ENCODE results near the gene TMEM132D.

Gene TMEM132D

GRCh38 chr12:129585296-129585695 is 318.5 kb downstream of the TMEM132D start:
- Histone ChIP-seq H3K9me3 (ENCODE audit: control insufficient read depth in 2 of 2, low read length in 2 of 2) (no peaks in the 10 kb centered on the region), H3K9ac (ENCODE audit: low read depth in 1 of 2, low read length in 2 of 2) (no peak overlapping the region), H3K27ac (ENCODE audit: low read depth in 2 of 2, low read length in 2 of 2) (no peak overlapping the region)

GRCh38 chr12:129579879-129580278 is 323.9 kb downstream of the TMEM132D start:
- no peaks in the 10 kb centered on the region for H3K27me3 ChIP-seq (ENCODE audit: control insufficient read depth in 2 of 2, insufficient read depth in 2 of 2, low read length in 2 of 2)
- H3K27ac ChIP-seq (ENCODE audit: low read depth in 2 of 2, low read length in 2 of 2) = no peak overlapping the region
- H3K9ac ChIP-seq (ENCODE audit: low read depth in 1 of 2, low read length in 2 of 2) = no peak overlapping the region
- no peaks in the 10 kb centered on the region for H3K9me3 ChIP-seq (ENCODE audit: control insufficient read depth in 2 of 2, low read length in 2 of 2)
- H3K4me1 ChIP-seq (ENCODE audit: control insufficient read depth in 2 of 2, insufficient read depth in 2 of 2, low read length in 2 of 2) = no peaks in the 10 kb centered on the region
- H3K4me3 ChIP-seq (ENCODE audit: low read length in 2 of 2) = no peak overlapping the region
- H3K36me3 ChIP-seq (ENCODE audit: control insufficient read depth in 2 of 2, insufficient read depth in 2 of 2, low read length in 2 of 2) = no peaks in the 10 kb centered on the region

More at GRCh38 chr12:129585296-129585695, 318.5 kb downstream of the TMEM132D start:
- Histone ChIP-seq H3K4me3 (ENCODE audit: low read length in 2 of 2) (no peak overlapping the region), H3K36me3 (ENCODE audit: control insufficient read depth in 2 of 2, insufficient read depth in 2 of 2, low read length in 2 of 2) (no peaks in the 10 kb centered on the region), H3K4me1 (ENCODE audit: control insufficient read depth in 2 of 2, insufficient read depth in 2 of 2, low read length in 2 of 2) (no peaks in the 10 kb centered on the region), H3K27me3 (ENCODE audit: control insufficient read depth in 2 of 2, insufficient read depth in 2 of 2, low read length in 2 of 2) (no peaks in the 10 kb centered on the region)

GRCh38 chr12:129571901-129572494 is 331.8 kb downstream of the TMEM132D start:
- Histone ChIP-seq H3K9ac (ENCODE audit: low read depth in 1 of 2, low read length in 2 of 2) (no peak overlapping the region), H3K36me3 (ENCODE audit: control insufficient read depth in 2 of 2, insufficient read depth in 2 of 2, low read length in 2 of 2) (no peaks in the 10 kb centered on the region), H3K4me1 (ENCODE audit: control insufficient read depth in 2 of 2, insufficient read depth in 2 of 2, low read length in 2 of 2) (no peaks in the 10 kb centered on the region), H3K9me3 (ENCODE audit: control insufficient read depth in 2 of 2, low read length in 2 of 2) (no peaks in the 10 kb centered on the region), H3K27ac (ENCODE audit: low read depth in 2 of 2, low read length in 2 of 2) (no peak overlapping the region), H3K4me3 (ENCODE audit: low read length in 2 of 2) (no peak overlapping the region), H3K27me3 (ENCODE audit: control insufficient read depth in 2 of 2, insufficient read depth in 2 of 2, low read length in 2 of 2) (no peaks in the 10 kb centered on the region)

GRCh38 chr12:129570796-129571400 is 332.9 kb downstream of the TMEM132D start:
- no peaks in the 10 kb centered on the region for H3K27me3 ChIP-seq (ENCODE audit: control insufficient read depth in 2 of 2, insufficient read depth in 2 of 2, low read length in 2 of 2)
- H3K27ac ChIP-seq (ENCODE audit: low read depth in 2 of 2, low read length in 2 of 2) = no peak overlapping the region
- H3K4me1 ChIP-seq (ENCODE audit: control insufficient read depth in 2 of 2, insufficient read depth in 2 of 2, low read length in 2 of 2) = no peaks in the 10 kb centered on the region
- no peaks in the 10 kb centered on the region for H3K9me3 ChIP-seq (ENCODE audit: control insufficient read depth in 2 of 2, low read length in 2 of 2)
- H3K9ac ChIP-seq (ENCODE audit: low read depth in 1 of 2, low read length in 2 of 2) = no peak overlapping the region
- no peak overlapping the region for H3K4me3 ChIP-seq (ENCODE audit: low read length in 2 of 2)
- H3K36me3 ChIP-seq (ENCODE audit: control insufficient read depth in 2 of 2, insufficient read depth in 2 of 2, low read length in 2 of 2) = no peaks in the 10 kb centered on the region

GRCh38 chr12:129566800-129567199 is 337.0 kb downstream of the TMEM132D start:
- no peak overlapping the region for H3K9ac ChIP-seq (ENCODE audit: low read depth in 1 of 2, low read length in 2 of 2)
- no peak overlapping the region for H3K4me3 ChIP-seq (ENCODE audit: low read length in 2 of 2)
- H3K36me3 ChIP-seq (ENCODE audit: control insufficient read depth in 2 of 2, insufficient read depth in 2 of 2, low read length in 2 of 2) = no peaks in the 10 kb centered on the region
- no peaks in the 10 kb centered on the region for H3K27me3 ChIP-seq (ENCODE audit: control insufficient read depth in 2 of 2, insufficient read depth in 2 of 2, low read length in 2 of 2)
- no peak overlapping the region for H3K27ac ChIP-seq (ENCODE audit: low read depth in 2 of 2, low read length in 2 of 2)
- H3K9me3 ChIP-seq (ENCODE audit: control insufficient read depth in 2 of 2, low read length in 2 of 2) = peaks cover 0 to 4% of the 10 kb centered on the region in 2 donors
- H3K4me1 ChIP-seq (ENCODE audit: control insufficient read depth in 2 of 2, insufficient read depth in 2 of 2, low read length in 2 of 2) = no peaks in the 10 kb centered on the region

- H3K4me3 ChIP-seq (ENCODE audit: low read length in 2 of 2) = no peak overlapping the region
- H3K9ac ChIP-seq (ENCODE audit: low read depth in 1 of 2, low read length in 2 of 2) = no peak overlapping the region
- H3K27me3 ChIP-seq (ENCODE audit: control insufficient read depth in 2 of 2, insufficient read depth in 2 of 2, low read length in 2 of 2) = no peaks in the 10 kb centered on the region
- no peaks in the 10 kb centered on the region for H3K4me1 ChIP-seq (ENCODE audit: control insufficient read depth in 2 of 2, insufficient read depth in 2 of 2, low read length in 2 of 2)
- peaks cover 0 to 4% of the 10 kb centered on the region in 2 donors for H3K9me3 ChIP-seq (ENCODE audit: control insufficient read depth in 2 of 2, low read length in 2 of 2)
- no peak overlapping the region for H3K27ac ChIP-seq (ENCODE audit: low read depth in 2 of 2, low read length in 2 of 2)
- no peaks in the 10 kb centered on the region for H3K36me3 ChIP-seq (ENCODE audit: control insufficient read depth in 2 of 2, insufficient read depth in 2 of 2, low read length in 2 of 2)
These were observed 339.1 kb downstream of the TMEM132D start for GRCh38 chr12:129564768-129565167.

GRCh38 chr12:129563266-129563665 is 340.6 kb downstream of the TMEM132D start:
- Histone ChIP-seq H3K4me3 (ENCODE audit: low read length in 2 of 2) (no peak overlapping the region), H3K36me3 (ENCODE audit: control insufficient read depth in 2 of 2, insufficient read depth in 2 of 2, low read length in 2 of 2) (no peaks in the 10 kb centered on the region), H3K27ac (ENCODE audit: low read depth in 2 of 2, low read length in 2 of 2) (no peak overlapping the region), H3K9ac (ENCODE audit: low read depth in 1 of 2, low read length in 2 of 2) (no peak overlapping the region), H3K4me1 (ENCODE audit: control insufficient read depth in 2 of 2, insufficient read depth in 2 of 2, low read length in 2 of 2) (no peaks in the 10 kb centered on the region), H3K9me3 (ENCODE audit: control insufficient read depth in 2 of 2, low read length in 2 of 2) (peaks cover 0 to 4% of the 10 kb centered on the region in 2 donors), H3K27me3 (ENCODE audit: control insufficient read depth in 2 of 2, insufficient read depth in 2 of 2, low read length in 2 of 2) (no peaks in the 10 kb centered on the region)

GRCh38 chr12:129561304-129561703 is 342.5 kb downstream of the TMEM132D start:
- no peak overlapping the region for H3K9ac ChIP-seq (ENCODE audit: low read depth in 1 of 2, low read length in 2 of 2)
- H3K4me3 ChIP-seq (ENCODE audit: low read length in 2 of 2) = no peak overlapping the region
- no peak overlapping the region for H3K27ac ChIP-seq (ENCODE audit: low read depth in 2 of 2, low read length in 2 of 2)
- H3K4me1 ChIP-seq (ENCODE audit: control insufficient read depth in 2 of 2, insufficient read depth in 2 of 2, low read length in 2 of 2) = no peaks in the 10 kb centered on the region
- H3K9me3 ChIP-seq (ENCODE audit: control insufficient read depth in 2 of 2, low read length in 2 of 2) = peaks cover 0 to 4% of the 10 kb centered on the region in 2 donors
- H3K27me3 ChIP-seq (ENCODE audit: control insufficient read depth in 2 of 2, insufficient read depth in 2 of 2, low read length in 2 of 2) = no peaks in the 10 kb centered on the region
- no peaks in the 10 kb centered on the region for H3K36me3 ChIP-seq (ENCODE audit: control insufficient read depth in 2 of 2, insufficient read depth in 2 of 2, low read length in 2 of 2)

GRCh38 chr12:129559776-129560175 is 344.0 kb downstream of the TMEM132D start:
- no peaks in the 10 kb centered on the region for H3K4me1 ChIP-seq (ENCODE audit: control insufficient read depth in 2 of 2, insufficient read depth in 2 of 2, low read length in 2 of 2)
- H3K9ac ChIP-seq (ENCODE audit: low read depth in 1 of 2, low read length in 2 of 2) = no peak overlapping the region
- peaks cover 0 to 4% of the 10 kb centered on the region in 2 donors for H3K9me3 ChIP-seq (ENCODE audit: control insufficient read depth in 2 of 2, low read length in 2 of 2)
- no peaks in the 10 kb centered on the region for H3K36me3 ChIP-seq (ENCODE audit: control insufficient read depth in 2 of 2, insufficient read depth in 2 of 2, low read length in 2 of 2)
- no peak overlapping the region for H3K4me3 ChIP-seq (ENCODE audit: low read length in 2 of 2)
- H3K27ac ChIP-seq (ENCODE audit: low read depth in 2 of 2, low read length in 2 of 2) = no peak overlapping the region
- H3K27me3 ChIP-seq (ENCODE audit: control insufficient read depth in 2 of 2, insufficient read depth in 2 of 2, low read length in 2 of 2) = no peaks in the 10 kb centered on the region

GRCh38 chr12:129558036-129558435 is 345.8 kb downstream of the TMEM132D start:
- H3K36me3 ChIP-seq (ENCODE audit: control insufficient read depth in 2 of 2, insufficient read depth in 2 of 2, low read length in 2 of 2) = no peaks in the 10 kb centered on the region
- no peaks in the 10 kb centered on the region for H3K4me1 ChIP-seq (ENCODE audit: control insufficient read depth in 2 of 2, insufficient read depth in 2 of 2, low read length in 2 of 2)
- no peak overlapping the region for H3K4me3 ChIP-seq (ENCODE audit: low read length in 2 of 2)
- H3K27ac ChIP-seq (ENCODE audit: low read depth in 2 of 2, low read length in 2 of 2) = no peak overlapping the region
- H3K9ac ChIP-seq (ENCODE audit: low read depth in 1 of 2, low read length in 2 of 2) = no peak overlapping the region
- no peaks in the 10 kb centered on the region for H3K27me3 ChIP-seq (ENCODE audit: control insufficient read depth in 2 of 2, insufficient read depth in 2 of 2, low read length in 2 of 2)
- peaks cover 0 to 7% of the 10 kb centered on the region in 2 donors for H3K9me3 ChIP-seq (ENCODE audit: control insufficient read depth in 2 of 2, low read length in 2 of 2)
